ENCODE results near the gene LIF.

Gene LIF

DNA sequence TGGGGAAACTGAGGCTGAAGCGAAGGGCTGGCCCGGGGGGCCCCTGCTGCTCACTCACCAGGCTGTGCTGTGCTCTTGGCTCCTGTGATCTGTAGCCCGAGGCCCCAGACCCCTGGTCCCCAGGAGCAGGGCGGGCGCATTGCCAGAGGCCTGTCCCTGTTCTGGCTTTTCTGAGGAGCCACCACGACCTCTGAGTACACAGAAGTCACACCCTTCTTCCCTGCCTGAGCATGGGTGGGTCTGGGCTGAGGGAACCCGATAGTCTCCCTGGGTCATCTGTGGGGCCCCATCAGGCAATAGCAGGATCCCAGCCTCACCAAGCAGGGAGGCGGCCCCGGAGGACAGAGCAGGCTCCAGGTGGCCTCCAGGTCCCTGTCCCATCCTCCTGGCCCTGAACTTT is 37.6 kb upstream of the LIF start:
- no peak for DNase-seq

DNA sequence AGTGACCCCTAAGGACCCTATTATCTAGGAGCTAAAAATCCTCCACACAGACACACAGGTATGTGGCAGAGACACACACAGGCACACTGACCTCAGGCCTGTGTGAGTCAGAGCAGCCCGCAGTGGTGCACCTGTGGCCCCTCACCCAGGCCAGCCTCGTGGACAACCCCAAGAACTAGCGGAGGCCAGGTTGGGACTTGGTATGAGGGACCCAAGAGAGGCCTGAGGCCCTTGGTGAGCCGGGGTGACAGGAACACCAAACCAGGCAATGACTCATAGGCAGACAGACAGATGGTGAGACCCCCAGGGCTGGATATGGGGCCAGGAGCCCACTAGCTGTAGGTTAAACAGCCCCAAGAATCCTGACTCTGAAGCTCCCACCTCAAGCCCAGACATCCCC is 36.8 kb upstream of the LIF start:
- no peak for DNase-seq

DNA sequence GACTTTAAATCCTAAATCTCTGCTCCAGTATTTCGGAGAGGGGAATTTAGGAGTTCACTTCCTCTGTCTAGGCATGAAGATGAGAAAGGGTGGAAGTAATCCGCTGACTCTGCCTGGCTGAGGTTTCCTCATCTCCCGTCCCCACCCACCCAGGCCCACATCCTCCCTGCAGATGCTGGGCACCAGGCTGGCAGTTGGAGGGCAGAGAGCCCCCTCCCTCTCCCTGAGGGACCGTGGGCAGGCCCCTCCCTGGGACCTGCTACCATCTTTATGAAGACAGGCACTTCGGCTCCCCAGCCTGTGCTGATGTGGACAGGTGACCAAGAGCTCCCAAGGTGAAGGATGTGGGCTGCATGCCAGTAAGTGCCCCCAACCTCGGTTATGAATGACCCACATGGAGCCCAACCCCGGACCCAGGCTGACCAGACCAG is 36.1 kb upstream of the LIF start:
- peak; percentile 64 to 84 (median 76) for DNase-seq

DNA sequence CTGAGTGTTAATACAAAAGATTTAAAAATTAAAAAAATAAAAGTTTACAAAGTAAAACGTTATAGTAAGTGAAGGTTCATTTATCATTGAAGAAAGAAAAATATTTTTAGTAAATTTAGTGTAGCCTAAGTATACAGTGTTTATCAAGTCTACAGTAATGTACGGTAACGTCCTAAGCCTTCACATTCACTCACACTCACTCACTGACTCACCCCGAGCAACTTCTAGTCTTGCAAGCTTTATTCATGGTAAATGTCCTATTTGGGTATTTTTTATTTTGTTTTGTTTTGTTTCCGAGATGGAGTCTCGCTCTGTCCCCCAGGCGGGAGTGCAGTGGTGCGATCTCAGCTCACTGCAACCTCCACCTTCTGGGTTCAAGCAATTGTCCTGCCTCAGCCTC is 33.9 kb upstream of the LIF start:
- DNase-seq = peak in 1 of 4 experiments; percentile 38

DNA sequence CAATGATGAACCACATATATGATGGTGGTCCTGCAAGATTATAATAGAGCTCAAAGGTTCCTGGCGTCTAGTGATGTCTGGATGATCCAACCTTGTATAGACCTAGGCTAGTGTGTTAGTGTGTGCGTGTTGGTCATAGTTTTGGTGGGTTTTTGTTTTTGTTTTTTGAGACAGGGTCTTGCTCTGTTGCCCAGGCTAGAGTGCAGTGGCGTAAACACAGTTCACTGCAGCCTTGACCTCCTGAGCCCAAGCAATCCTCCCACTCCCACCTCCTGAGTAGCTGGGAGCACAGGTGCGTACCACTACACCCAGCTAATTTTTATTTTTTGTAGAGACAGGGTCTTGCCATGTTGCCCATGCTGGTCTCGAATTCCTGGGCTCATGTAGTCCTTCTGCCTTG is 33.4 kb upstream of the LIF start:
- DNase-seq = no peak

DNA sequence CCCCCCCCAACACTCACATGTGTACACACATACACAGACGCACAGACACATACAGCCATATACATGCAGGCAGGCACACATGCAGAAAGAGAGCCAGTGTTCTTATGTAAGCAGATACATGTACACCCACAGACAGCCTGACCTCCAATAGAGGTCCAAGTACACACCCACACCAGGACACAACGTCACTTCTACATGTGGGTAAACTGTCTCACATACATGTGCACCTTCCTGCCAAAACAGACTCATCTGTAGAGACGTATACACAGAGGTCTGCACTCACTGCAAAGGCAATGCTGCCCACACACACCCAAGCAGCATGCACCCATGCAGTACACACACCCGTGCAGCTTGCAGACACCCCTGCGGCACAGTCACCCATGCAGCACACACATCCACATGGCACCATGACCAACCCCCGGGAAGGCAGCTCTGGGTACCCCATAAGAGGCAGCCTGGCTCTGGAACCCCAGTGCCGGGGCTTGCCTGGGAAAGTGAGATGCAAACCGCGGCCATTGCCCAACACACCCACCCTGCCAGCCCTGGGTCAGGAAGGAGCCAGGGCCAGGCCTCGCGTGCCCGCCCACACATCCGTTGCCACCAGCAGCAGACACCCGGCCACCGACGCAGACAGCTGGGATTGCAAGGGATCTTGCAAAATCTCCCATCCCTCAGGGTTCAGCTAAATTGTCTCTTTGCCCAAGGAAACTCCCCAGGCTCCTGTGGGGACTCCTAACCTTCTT is 32.7 kb upstream of the LIF start:
- peak; percentile 95 to 99 (median 98) for DNase-seq

DNA sequence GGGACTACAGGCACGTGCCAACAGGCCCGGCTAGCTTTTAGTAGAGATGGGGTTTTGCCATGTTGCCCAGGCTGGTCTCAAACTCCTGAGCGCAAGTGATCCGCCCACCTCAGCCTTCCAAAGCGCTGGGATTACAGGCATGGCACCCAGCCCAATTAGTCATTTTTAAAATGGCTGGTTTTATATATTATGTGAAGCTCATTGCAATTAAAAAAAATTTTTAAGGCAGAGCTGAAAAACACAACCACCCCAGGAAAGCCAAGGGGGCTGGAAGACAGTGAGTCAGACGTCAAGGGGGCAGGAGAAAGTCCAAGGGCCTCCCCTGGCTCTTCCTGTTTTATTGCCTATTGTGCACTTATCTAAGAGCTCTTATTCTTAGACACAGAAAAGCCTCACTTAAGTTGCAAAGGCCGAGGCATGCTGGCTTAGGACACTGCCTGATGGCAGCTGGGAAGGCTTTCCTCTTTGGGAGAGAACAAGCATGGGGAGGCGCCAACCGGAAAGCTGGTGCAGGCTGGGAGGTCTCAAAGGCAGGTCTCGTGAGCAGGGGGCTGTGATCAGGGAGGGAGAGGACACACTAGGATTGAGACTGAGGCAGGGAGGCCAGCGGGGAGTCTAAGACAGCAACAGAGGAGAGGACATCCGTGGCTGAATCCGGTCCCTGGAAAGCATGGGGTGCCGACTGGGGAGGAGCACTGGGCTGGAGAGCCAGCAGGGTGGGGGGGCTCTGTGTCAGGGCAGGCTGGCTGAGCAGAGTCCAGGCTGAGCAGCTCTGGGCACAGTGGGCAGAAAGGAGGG is 31.2 kb upstream of the LIF start:
- DNase-seq = peak; percentile 73 to 85 (median 80)

DNA sequence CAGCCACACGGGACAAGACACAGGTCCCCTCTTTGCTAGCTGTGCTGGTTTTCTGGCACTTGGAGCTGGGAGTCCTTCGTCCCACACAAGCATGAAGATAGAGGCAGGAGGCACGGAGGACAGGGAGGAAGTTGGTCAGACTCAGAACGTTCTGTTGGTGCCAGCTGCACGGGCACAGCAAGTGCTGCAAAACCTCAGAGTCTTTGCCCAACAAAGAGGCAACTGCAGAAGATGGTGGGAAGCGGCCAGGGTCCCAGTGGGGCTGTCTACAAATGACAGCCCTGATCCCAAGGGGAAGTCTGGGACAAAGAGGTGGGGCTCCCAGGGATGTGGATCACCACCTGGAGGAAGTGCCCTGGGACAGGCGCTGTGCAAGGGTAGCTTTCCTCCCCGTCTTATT is 29.5 kb upstream of the LIF start:
- DNase-seq = peak in 3 of 4 experiments; percentile 48 to 60 (median 57)

DNA sequence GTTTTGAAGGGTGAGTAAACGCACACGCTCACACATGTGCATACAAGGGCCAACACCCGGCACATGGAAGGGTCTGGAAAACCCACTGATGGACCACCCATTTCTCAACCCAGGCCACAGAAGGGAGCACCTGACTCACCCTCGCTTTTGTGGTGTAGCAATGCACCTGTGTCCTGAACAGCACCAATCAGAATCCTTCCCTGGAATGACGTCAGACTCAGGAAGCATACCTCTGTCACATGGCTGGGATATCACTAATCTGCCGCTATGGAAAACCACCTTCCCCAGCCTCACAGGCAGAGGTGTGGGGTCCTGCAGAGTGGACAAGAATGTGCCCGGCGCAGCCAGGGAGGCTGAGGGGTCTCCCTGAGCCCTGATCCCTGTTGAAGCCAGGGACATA is 29.1 kb upstream of the LIF start:
- no peak for DNase-seq

DNA sequence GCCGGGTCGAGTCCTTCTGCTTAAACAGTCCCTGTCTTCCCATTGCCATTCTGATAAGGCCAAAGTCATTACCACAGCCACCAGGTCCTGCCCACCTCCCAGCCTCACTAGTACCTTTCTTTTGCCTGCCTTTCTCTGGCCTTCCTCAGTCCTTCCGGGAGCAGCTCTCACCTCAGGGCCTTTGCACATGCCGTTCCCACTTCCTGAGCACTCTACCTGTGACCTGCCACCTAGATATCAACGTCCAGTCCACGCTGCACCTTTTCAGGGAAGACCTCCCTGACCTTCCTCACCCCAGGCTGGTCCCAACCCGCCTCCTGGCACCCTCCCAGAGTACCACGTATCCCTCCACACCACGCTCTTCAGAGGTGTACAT is 27.9 kb upstream of the LIF start:
- DNase-seq = no peak

DNA sequence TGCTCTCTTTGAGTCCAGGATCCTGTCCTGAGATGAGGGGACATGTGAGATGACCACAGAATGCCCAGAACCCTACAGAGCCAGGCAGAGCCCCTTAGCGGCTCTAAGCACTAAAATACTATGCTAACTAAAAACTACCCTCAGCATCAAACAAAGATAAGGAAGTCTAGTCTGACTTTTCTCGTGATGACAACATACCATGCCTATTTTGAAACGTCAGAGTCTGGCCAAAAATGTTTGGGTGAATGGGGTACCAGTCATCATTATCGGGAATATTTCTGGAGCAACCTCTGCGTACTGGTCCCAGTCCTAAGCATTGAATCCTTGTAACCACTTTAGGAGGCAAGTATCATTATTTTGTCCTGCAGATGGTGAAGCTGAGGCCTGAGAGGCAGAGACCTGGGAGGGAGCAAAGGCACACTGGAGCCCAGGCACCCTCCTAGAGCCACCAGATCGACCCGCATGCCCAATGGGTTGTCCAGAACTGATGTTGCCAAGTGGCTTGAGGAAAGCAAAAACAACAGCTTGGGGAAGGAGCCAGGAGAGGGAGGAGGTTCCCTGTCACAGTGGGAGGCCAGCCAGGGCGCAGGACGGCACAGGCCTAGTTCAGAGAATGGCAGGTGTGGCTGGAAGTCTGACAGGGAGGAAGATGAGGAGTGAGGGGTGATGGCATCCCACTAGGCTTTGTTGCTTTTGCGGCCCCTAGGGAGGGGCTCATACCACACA is 27.3 kb upstream of the LIF start:
- DNase-seq = peak in 2 of 4 experiments; percentile 46 to 50

DNA sequence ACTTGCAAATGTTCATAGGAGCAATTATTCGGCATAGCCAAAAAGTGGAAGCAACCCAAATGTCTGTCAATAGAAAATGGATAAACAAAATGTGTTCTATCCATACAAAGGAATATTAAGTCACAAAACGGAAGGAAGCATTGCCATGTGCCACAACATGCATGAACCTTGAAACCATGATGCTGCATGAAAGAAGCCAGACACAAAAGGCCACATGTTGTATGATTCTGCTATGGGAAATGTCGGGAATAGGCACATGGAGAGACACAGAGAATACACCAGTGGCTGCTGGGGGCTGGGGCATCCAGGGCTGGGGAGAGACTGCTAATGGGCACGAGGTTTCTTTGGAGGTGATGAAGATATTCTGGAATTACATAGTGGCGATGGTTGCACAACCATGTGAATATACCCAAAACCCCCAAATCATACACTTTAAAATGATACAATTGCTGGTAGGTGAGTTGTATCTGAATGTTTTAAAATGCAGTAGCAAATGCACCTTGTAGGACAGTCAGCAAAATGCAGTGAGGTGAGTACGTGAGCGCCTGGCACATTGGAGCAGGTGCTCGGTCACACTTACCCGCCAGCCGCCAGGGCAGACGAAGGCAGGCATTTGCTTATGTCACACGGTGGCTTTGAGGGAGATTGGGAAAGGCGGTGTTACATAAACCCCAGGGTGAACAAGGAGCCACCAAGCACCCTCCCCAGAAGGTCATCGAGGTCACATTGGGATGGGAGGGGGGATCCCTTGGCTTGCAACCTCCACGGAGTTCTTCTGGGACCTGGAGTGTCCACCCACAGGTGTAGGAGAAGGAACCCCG is 26.4 kb upstream of the LIF start:
- DNase-seq = peak in 3 of 4 experiments; percentile 57 to 64 (median 58)

DNA sequence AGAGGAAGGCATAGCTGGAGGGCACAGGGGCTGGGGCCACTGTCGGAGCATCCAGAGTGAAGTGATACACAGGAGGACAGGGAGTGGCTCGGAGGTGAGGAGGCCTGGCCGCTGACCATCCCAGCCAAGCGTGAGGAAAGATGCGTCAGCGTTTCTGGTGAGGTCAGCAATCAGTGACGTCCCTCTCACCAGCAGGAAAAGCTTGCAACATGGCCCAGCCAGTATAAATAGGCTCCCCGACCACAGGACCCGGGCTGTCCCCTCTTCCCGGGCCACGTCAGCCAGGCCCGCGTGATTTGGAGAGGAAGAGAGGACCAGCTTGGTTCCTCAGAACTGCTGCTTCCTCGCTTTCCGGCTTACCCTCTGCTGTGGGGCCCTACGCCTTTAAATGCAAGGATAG is 24.3 kb upstream of the LIF start:
- DNase-seq = peak; percentile 98 to 99 (median 98)

DNA sequence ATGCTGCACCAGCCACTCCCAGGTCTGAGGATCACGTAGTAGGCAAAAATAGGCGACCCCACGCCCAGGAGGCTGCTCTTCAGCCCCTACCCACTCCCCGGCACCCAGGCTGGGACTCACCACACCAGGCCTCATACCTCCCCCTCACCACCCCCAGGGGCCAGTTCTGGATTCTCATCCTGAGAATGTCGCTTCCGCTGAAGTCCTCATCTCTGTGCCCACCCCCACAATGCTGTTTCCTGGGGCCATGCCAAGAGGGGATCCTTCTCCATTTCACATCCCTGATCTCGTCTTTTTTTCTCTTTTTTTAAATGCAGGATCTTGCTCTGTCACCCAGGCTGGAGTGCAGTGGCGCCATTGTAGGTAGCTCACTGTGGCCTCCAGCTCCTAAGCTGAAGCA is 21.8 kb upstream of the LIF start:
- DNase-seq = peak in 2 of 4 experiments; percentile 36 to 43

DNA sequence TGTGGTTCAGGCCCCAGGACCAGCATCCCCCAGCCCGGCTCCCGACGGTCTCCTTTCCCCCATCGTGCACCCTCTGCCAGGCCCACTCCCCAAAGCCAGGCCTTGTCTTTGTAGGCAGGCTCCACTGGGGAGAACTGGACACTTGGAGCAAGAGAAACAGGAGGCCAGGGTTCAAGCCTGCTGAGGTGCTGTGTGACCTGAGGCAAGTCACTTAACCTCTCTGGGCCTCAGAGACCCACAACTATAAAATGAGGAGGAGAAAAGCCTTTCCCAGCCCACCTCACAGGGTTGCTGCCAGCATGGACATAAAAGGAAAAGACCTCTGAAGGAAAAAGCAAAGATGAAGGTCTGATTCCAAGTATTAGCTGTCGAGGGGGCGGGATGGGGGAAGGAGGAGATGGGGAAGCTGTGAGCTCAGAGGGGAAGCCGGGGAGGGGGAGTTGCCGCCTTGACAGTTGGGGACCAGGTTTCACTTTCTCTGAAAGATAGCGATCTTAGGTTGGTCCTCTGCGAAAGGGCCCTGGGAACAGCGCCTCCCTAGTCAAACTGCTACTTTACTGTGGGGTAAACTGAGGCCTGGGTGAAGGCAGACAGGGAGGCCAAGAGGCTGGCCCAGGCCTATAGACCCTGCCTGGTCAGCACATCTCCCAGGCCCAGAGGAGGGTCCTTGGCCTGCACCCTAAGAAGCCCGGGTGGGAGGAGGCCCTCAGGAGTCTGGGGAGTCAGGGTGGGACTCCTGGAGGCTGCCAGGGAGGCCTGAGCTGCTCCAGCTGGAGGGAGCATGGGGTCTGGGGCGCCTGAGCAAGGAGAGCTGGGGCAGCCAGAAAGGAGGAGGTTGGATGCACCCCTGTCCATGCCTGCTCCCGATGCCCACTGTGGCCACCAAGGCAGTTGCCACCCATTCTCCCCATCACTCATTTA is 21.1 kb upstream of the LIF start:
- peak in 3 of 4 experiments; percentile 62 to 78 (median 72) for DNase-seq

DNA sequence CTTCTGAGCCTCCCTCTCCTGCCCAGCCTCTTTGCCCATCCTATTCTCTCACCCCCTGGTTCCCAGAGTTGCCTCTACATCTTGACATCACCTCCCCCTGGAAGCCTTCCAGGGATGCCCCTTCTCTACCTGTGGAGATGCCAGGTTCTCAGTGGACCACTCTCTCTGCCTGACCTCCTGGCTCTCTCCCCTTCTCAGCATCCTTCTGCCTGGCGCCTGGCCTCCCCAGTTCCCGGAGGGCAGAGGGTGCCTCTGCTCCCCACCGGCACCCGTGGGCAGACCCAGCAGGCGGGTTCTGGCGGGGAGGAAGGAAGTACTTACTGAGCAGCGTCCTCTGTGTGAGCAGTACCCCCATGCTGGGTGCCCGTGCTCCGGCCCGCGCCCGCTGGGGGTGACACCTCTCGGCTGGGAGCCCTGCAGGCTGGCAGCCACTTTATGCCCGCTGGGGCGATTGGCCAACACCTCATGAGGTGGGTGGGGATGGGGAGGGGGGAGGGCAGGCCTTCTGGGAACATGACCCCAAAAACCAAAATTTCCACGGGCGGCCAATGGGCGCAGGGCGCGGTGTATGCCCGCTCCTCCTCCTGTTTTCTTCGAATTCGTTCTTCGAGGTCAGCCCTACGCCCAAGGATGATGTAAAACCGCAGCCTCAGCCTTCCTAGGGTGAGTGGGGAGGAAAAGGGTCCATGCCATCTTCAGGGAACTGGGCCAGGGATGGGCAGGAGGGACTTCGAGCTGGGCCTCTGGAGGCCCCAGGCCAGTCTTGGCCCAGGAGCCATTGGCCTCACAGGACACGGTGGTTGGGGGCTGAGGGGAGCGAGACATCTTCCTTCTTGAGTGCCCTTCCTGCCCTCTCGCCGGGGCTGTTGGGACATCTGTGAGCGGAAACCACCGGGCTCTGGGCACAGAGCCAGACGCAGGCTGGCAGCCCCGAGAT is 20.2 kb upstream of the LIF start, which contains the start of gene OSM:
Gene OSM, minus strand, starts transcription at position 407 of the 937 bp plus-strand sequence. Its CDS starts 52 bp downstream, at position 355.
- DNase-seq = peak; percentile 89 to 94 (median 92)

DNA sequence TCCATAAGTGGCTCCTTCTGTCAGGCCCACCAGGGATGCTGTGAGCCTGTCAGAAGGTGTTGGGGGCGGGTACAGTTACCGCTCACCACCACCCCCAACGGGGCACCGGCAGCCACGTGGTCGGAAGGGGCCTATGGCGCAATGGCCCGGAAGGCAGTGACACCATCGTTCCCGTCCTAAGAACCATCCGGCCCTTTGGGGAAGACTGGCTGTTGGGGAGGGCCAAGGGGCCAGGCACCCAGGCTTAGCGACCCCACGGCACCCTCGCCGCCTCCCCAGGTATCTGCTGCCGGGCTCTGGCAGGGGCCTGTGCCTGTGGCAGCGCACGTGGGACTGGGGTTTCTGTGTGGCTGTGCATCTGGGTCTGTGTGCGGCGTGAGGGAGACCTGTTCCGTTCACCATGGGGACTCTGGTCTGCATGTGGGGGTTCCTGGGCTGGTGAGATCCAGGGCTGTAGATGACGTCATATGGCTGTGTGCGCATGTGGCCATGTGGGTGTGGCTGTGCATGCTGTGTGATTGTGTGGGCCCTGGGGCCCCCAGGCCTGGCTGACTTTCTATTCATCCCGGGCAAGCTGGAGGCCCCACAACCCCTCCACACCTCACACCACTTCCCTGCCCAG is 19.4 kb upstream of the LIF start:
- DNase-seq = peak; percentile 83 to 90 (median 86)

DNA sequence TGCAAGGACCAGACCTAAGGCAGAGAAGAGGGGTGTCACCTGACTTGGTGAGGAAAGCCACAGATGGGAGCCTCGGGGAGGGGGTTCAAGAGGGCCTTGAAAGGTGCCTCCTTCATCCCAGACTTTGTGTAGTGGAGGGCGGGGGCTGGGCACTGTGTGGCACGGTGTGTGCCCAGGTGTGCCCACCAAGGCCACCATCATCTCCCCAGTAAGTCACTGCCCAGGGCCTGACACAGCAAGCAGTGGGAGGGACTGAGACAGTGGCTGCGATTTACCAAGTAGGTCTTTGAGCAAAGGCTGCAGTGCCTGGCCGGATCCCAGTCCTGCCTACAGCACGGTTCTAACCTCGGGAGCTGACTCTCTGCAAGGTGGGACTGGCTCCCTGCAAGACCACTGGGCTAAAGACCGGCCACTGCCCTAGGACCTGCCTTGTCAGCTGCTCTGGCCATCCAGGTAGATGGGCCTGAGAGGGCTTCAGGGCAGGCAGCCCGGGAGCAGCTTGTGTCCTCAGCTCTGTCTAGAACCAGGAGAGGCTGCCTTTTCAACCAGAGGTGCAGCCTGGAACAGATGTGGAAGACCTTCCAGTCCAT is 18.7 kb upstream of the LIF start:
- peak in 1 of 4 experiments; percentile 36 for DNase-seq

DNA sequence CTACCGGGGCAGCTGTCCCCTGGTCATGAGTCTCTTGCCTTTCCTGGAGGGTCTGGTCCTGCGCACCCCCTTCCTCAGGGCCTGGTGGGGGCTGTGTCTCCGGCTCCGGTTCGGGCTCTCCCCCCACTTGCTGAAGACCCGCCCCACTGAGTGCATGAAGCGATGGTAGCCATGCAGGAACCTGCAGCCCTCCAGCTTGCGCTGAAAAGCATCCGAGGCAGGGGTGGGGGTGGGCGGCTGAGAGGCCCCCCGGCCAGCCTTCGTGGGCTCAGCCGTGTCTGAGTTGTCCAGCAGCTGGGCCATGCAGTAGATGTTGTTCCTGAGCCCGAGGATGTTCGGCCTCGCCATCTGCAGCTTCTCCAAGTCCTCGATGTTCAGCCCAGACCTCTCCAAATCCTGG is 17.3 kb upstream of the LIF start:
- no peak for DNase-seq

Measured in suppressor macrophage (primary cell).